A549 treated with CORT108297 at 1 μM for 4 hours (cell line): ENCODE data around the gene SVIL. TPM values are rescaled to one million over a fixed set of nuclear protein-coding genes. Genes with fewer than 3 reads are reported as not detected.

Experiments
- total RNA-seq: library from RNA; stranded (reverse); fragments of 200-300 nt; extraction: Qiagen RNA extraction; gene quantifications from 5 replicates; pipeline ENCODE4 v1.2.3, GENCODE V29; 2022

The SVIL gene, protein sequence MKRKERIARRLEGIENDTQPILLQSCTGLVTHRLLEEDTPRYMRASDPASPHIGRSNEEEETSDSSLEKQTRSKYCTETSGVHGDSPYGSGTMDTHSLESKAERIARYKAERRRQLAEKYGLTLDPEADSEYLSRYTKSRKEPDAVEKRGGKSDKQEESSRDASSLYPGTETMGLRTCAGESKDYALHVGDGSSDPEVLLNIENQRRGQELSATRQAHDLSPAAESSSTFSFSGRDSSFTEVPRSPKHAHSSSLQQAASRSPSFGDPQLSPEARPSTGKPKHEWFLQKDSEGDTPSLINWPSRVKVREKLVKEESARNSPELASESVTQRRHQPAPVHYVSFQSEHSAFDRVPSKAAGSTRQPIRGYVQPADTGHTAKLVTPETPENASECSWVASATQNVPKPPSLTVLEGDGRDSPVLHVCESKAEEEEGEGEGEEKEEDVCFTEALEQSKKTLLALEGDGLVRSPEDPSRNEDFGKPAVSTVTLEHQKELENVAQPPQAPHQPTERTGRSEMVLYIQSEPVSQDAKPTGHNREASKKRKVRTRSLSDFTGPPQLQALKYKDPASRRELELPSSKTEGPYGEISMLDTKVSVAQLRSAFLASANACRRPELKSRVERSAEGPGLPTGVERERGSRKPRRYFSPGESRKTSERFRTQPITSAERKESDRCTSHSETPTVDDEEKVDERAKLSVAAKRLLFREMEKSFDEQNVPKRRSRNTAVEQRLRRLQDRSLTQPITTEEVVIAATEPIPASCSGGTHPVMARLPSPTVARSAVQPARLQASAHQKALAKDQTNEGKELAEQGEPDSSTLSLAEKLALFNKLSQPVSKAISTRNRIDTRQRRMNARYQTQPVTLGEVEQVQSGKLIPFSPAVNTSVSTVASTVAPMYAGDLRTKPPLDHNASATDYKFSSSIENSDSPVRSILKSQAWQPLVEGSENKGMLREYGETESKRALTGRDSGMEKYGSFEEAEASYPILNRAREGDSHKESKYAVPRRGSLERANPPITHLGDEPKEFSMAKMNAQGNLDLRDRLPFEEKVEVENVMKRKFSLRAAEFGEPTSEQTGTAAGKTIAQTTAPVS (N-terminal part only)
- 18.1 to 25.2 TPM (median 20.1 TPM) in 5 replicates for total RNA-seq

DNA sequence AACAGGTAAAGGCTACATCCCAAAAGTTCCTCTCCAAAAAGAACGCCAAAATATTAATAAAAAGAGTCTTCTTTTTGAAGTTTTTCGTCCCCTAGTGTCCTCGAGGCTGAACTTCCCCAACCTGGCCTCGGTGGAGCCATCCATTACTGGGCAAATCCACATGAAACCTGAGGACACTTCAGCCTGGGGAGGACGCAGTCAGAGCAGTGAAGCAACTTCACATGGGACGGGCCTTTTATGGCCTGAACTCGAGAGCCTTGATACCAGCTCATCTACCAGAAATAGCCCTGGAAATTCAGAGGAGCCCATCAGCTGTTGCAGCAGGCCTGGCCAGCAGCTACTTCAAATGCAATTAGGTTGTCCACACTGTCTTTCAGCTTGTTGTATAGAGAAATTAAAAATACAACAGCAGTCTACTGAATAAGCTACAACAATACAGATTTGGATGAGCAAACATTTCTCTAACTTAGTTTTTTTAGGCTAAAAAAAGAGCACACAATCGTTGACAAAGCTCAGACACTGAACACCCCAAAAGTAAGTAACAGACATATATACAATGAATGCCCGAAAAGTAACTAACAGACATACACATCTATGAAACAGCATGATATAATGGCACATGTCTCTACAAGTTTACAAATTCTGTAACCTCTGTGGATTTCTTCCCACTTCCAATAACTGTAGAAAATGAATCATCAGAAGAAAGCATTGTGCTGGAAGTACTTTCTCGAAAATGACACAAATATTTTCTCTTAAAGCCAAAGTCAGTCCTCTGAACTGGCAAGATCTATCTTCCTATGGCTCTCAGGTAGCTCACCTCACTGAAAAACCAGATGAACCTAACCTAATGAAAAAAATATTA lies at the start of gene SVIL:
Gene SVIL, minus strand, starts transcription at position 208 of the 862 bp plus-strand sequence. CDS start 79,913 bp downstream, outside the sequence.

